ENCODE results near the gene RTL10.

Gene RTL10

DNA sequence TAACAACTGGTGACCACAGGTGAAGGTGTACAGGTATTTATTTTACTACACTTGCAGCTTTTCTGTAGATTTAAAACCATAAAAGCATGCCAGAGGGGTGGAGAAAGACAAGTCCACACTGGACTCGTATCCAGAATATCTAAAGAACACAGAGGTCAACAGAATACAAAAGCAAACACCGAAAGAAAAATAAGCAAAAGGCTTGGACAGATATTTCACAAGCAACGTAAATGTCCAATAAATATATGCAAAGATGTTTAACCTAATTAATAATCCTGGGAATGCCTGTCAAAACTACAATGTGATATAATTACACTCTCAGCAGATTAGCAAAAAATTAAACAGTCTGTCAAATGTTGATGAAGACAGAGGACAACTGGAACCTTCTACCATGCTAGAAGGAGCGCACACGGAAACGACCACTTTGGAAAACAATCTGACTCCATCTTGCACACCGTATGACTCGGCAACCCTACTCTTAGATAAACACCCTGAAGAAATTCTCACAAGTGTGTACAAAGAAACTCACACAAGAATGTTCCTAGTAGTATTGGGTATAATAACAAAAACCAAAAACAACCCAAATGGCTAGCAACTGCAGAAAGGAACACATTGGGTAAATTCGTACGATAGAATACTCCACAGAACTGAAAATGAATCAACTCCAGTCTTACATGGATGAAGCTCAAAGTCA is 27.2 kb downstream of the RTL10 start:
- POLR2A ChIA-PET, result no interaction called here
- no peak for TF ChIP-seq FOXM1 (IDR thresholded peaks at IDR 0.05; ENCODE audit: borderline replicate concordance)
- TF ChIP-seq ARNT (IDR thresholded peaks at IDR 0.05), result no peak
- TF ChIP-seq TARDBP (IDR thresholded peaks at IDR 0.05), result no peak
- no peak for TF ChIP-seq SP1 (IDR thresholded peaks at IDR 0.05)
- no peak for TF ChIP-seq BHLHE40 (IDR thresholded peaks at IDR 0.05; ENCODE audit: borderline replicate concordance)
- TF ChIP-seq FOXA1 (IDR thresholded peaks at IDR 0.05), result no peak
- TF ChIP-seq, protein P1, sequence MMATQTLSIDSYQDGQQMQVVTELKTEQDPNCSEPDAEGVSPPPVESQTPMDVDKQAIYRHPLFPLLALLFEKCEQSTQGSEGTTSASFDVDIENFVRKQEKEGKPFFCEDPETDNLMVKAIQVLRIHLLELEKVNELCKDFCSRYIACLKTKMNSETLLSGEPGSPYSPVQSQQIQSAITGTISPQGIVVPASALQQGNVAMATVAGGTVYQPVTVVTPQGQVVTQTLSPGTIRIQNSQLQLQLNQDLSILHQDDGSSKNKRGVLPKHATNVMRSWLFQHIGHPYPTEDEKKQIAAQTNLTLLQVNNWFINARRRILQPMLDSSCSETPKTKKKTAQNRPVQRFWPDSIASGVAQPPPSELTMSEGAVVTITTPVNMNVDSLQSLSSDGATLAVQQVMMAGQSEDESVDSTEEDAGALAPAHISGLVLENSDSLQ (IDR thresholded peaks at IDR 0.05), result no peak
- no peak for TF ChIP-seq NFRKB (IDR thresholded peaks at IDR 0.05)
- no peak for TF ChIP-seq HDGF (IDR thresholded peaks at IDR 0.05; ENCODE audit: borderline replicate concordance)

DNA sequence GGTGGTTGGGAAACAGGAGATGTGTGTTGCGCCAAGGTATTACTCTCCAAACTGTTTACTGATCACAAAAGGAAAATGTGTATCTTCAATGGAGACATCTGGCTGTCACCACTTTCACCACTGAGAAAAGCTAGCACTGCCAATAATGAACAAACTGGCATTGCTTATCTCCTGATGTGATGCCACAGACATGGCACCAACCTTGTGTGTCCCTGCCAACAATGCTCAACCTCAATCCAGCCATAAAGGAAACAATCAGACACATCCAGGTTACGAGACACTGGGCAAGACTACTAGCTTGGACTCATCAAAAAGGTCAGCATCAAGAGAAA is 28.1 kb downstream of the RTL10 start:
- TF ChIP-seq L3MBTL2 (conservative IDR thresholded peaks at IDR 0.05), result no peak
- TF ChIP-seq ZNF384 (IDR thresholded peaks at IDR 0.05), result no peak
- TF ChIP-seq, protein P1 (IDR thresholded peaks at IDR 0.05), result no peak
- TF ChIP-seq LEF1 (IDR thresholded peaks at IDR 0.05; ENCODE audit: borderline replicate concordance), result no peak
- TF ChIP-seq HDGF (IDR thresholded peaks at IDR 0.05; ENCODE audit: borderline replicate concordance), result no peak
- TF ChIP-seq NFRKB (IDR thresholded peaks at IDR 0.05), result no peak
- no peak for TF ChIP-seq TARDBP (IDR thresholded peaks at IDR 0.05)
- TF ChIP-seq CTBP1 (IDR thresholded peaks at IDR 0.05; ENCODE audit: borderline replicate concordance), result no peak
- no peak for TF ChIP-seq ELF4 (IDR thresholded peaks at IDR 0.05)
- TF ChIP-seq FOXA1 (IDR thresholded peaks at IDR 0.05), result no peak
- no peak for TF ChIP-seq BHLHE40 (IDR thresholded peaks at IDR 0.05; ENCODE audit: borderline replicate concordance)
- no peak for TF ChIP-seq SP1 (IDR thresholded peaks at IDR 0.05)
- TF ChIP-seq FOXK2 (IDR thresholded peaks at IDR 0.05), result no peak
- no peak for TF ChIP-seq FOXM1 (IDR thresholded peaks at IDR 0.05; ENCODE audit: borderline replicate concordance)
- TF ChIP-seq SUZ12 (IDR thresholded peaks at IDR 0.05), result no peak
- no peak for TF ChIP-seq ARNT (IDR thresholded peaks at IDR 0.05)
- no peak for DNase-seq (ENCODE audit: extremely low spot score)
- CTCF ChIA-PET, result no interaction called here

More for the DNA sequence above, 27.2 kb downstream of the RTL10 start:
- no peak for DNase-seq (ENCODE audit: extremely low spot score)
- CTCF ChIA-PET, result no interaction called here

DNA sequence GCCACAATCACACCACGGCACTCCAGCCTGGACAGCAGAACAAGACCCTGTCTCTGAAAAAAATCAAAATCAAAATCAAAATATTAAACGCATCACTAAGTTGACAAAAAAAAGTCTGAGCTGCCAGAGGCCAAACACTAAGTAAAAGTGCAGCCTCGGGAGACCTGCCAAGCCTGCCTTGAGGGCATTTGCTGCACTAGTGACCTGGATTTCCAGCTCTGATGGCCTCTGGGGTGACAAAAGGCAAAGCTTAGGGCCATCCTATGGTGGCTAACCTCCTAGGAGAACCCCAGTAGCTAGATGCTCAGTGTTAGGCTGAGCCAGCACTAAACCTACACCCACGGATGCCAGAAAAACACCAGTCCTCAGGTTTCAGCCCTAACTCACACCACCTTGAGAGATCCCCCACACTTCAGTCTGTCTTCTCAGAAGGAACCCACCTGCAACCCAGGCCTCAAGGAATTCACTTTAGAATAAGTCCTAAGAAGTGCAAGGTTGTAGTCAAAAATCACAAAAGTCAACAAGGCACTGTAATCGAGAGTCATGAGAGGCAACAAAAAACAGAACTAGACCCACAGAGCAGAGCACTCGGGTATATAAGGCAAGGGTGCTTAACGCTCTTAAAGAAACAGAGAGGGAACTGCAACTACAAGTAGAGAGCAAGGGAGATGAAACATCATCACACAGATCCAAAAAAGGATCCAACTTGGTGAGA is 28.6 kb downstream of the RTL10 start:
- POLR2A ChIA-PET, result no interaction called here
- CTCF ChIA-PET, result interaction anchor here (0.5 kb wide), 1 partner anchor 348 kb away, joined by 3 read pairs; no protein-coding TSS in a partner anchor
- no peak for TF ChIP-seq ARNT (IDR thresholded peaks at IDR 0.05)
- DNase-seq (ENCODE audit: extremely low spot score), result no peak

More for the DNA sequence above, 28.1 kb downstream of the RTL10 start:
- POLR2A ChIA-PET, result no interaction called here

DNA sequence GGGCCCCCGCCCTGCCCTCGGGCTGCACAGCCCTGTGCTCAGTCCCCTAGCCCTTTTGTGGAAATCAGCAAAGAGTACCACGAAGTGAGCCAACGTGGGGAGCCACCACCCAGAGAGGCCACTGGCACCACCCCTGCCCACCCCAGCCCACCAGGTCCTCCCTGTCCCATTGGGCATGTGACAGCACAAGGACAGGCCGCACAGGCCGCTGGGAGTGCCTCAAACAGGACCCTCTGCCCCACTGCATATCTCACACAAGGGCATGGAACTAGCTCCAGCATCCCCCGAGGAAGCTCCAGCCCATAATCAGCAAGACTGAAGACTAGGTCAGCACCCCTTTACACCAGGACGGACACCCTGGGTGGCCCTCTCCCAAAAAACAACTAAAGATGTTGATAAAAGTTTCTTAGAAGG is 29.7 kb downstream of the RTL10 start:
- POLR2A ChIA-PET, result no interaction called here
- CTCF ChIA-PET, result no interaction called here
- no peak for DNase-seq (ENCODE audit: extremely low spot score)
- TF ChIP-seq FOXA1 (IDR thresholded peaks at IDR 0.05), result no peak
- TF ChIP-seq SUZ12 (IDR thresholded peaks at IDR 0.05), result no peak
- TF ChIP-seq ELF4 (IDR thresholded peaks at IDR 0.05), result no peak
- no peak for TF ChIP-seq L3MBTL2 (conservative IDR thresholded peaks at IDR 0.05)
- TF ChIP-seq BHLHE40 (IDR thresholded peaks at IDR 0.05; ENCODE audit: borderline replicate concordance), result no peak
- no peak for TF ChIP-seq TARDBP (IDR thresholded peaks at IDR 0.05)
- no peak for TF ChIP-seq HDGF (IDR thresholded peaks at IDR 0.05; ENCODE audit: borderline replicate concordance)
- no peak for TF ChIP-seq ZNF384 (IDR thresholded peaks at IDR 0.05)

DNA sequence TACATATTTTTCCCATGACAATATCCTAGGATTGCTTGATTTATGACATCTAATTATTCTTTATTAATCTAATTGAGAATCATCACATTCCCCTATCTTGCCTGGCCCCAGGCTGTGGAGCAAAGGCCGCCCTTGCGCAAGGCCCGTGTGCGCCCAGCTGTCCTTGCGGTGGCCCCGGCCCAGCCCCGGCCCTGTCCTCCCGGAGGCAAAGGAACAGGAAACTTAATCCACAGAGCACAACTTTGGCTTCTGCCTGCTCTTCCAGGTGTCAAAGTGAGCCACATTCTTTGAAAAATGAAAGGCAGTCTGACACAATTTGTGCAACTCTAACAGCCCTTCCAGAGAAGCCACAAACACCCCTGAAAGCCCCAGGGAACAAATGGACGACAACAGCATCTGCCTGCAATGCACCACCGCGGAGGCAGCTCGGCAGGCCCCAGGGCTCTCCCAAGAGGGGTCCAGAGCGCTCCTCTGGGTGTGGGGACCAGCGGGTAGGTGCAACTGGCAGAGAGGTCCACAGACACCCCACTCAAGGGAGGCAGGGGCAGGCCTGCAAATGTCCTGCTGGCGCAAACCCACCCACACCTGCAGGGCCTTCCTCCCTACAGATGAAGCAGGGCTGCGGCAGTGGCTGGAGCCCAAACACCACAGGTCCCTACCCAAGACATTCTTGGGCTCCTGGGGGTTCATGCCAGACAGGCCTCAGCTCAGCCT is 30.3 kb downstream of the RTL10 start:
- TF ChIP-seq L3MBTL2 (conservative IDR thresholded peaks at IDR 0.05) (no peak), ELF4 (IDR thresholded peaks at IDR 0.05) (no peak), TARDBP (IDR thresholded peaks at IDR 0.05) (no peak), HDGF (IDR thresholded peaks at IDR 0.05; ENCODE audit: borderline replicate concordance) (no peak), FOXK2 (IDR thresholded peaks at IDR 0.05) (no peak)
- CTCF ChIA-PET, result no interaction called here
- POLR2A ChIA-PET, result no interaction called here
- no peak for DNase-seq (ENCODE audit: extremely low spot score)

DNA sequence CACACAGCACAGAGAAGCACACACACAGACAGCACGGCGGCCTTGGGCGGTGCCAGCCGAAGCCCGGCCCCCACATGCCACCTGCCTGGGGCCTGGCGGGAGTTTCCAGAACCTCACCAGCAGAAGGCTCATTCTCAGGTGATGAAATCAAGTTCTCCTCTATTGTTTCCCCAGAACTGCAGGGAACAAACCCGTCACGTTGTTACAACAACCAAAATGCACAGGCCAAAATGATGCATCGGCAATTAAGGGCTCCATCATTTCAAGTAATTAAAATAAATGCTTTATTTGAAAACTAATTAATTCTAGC is 30.8 kb downstream of the RTL10 start:
- POLR2A ChIA-PET, result no interaction called here
- no peak for DNase-seq (ENCODE audit: extremely low spot score)
- TF ChIP-seq SP1 (IDR thresholded peaks at IDR 0.05), result no peak
- TF ChIP-seq ELF4 (IDR thresholded peaks at IDR 0.05), result no peak
- TF ChIP-seq, protein P1 (IDR thresholded peaks at IDR 0.05), result no peak
- no peak for TF ChIP-seq BHLHE40 (IDR thresholded peaks at IDR 0.05; ENCODE audit: borderline replicate concordance)
- TF ChIP-seq LEF1 (IDR thresholded peaks at IDR 0.05; ENCODE audit: borderline replicate concordance), result no peak
- TF ChIP-seq FOXA1 (IDR thresholded peaks at IDR 0.05), result no peak
- no peak for TF ChIP-seq ARNT (IDR thresholded peaks at IDR 0.05)
- TF ChIP-seq L3MBTL2 (conservative IDR thresholded peaks at IDR 0.05), result no peak
- no peak for TF ChIP-seq CTBP1 (IDR thresholded peaks at IDR 0.05; ENCODE audit: borderline replicate concordance)
- TF ChIP-seq FOXM1 (IDR thresholded peaks at IDR 0.05; ENCODE audit: borderline replicate concordance), result no peak
- no peak for TF ChIP-seq HDGF (IDR thresholded peaks at IDR 0.05; ENCODE audit: borderline replicate concordance)
- TF ChIP-seq SUZ12 (IDR thresholded peaks at IDR 0.05), result no peak
- no peak for TF ChIP-seq TARDBP (IDR thresholded peaks at IDR 0.05)
- no peak for TF ChIP-seq FOXK2 (IDR thresholded peaks at IDR 0.05)
- TF ChIP-seq NFRKB (IDR thresholded peaks at IDR 0.05), result no peak
- no peak for TF ChIP-seq ZNF384 (IDR thresholded peaks at IDR 0.05)
- CTCF ChIA-PET, result no interaction called here

Data from HEK293T (cell line).